Upper lobe of left lung (tissue), 6 donors: ENCODE measurements around the gene PCNX3. TPM values are rescaled to one million over a fixed set of nuclear protein-coding genes. Genes with fewer than 3 reads are reported as not detected.

Experiments used
- ATAC-seq, 2 donors: fragments of 200-7000 bp; cut with Tn5 transposase; one replicate each; pipeline ENCODE4 v1.9.1; 2022; ENCODE audit warnings: mild to moderate bottlenecking in 2 of 2, moderate library complexity in 2 of 2; ENCODE audit not compliant: low FRiP score in 2 of 2
- DNase-seq, 2 donors: peaks; one replicate each; pipeline ENCODE4 v3.0.0-alpha.2; 2019 to 2020
- H3K27ac ChIP-seq, 4 donors: fragments of 200-600 bp; sonication (generic); one replicate each; pipeline ENCODE4 v1.5.1; 2016 to 2019
- H3K27me3 ChIP-seq, 4 donors: fragments of 200-600 bp; sonication (generic); one replicate each; pipeline ENCODE4 v1.5.1; 2017 to 2019
- H3K36me3 ChIP-seq, 4 donors: fragments of 200-600 bp; sonication (generic); one replicate each; pipeline ENCODE4 v1.5.1; 2016 to 2019
- H3K4me1 ChIP-seq, 4 donors: fragments of 200-600 bp; sonication (generic); one replicate each; pipeline ENCODE4 v1.5.1; 2018 to 2019
- H3K4me3 ChIP-seq, 4 donors: fragments of 200-600 bp; sonication (generic); one replicate each; pipeline ENCODE4 v1.5.1; 2017 to 2019; ENCODE audit warnings: mild to moderate bottlenecking in 2 of 4, moderate library complexity in 1 of 4
- H3K9me3 ChIP-seq, 4 donors: fragments of 200-600 bp; sonication (generic); one replicate each; pipeline ENCODE4 v1.5.1; 2018 to 2019
- CTCF ChIP-seq, 6 experiments: fragments of 450-650 bp in 4 of 6; fragments of 200-600 bp in 2 of 6; sonication (generic) in 2 of 6; IDR thresholded peaks; one replicate each; pipeline ENCODE4 v1.5.1; 2016 to 2019; ENCODE audit warnings: antibody characterized with exemption in 6 of 6
- EP300 ChIP-seq, 4 donors: sonication (generic); formaldehyde crosslinking; IDR thresholded peaks; one replicate each; pipeline ENCODE4 v1.5.1; 2017; ENCODE audit warnings: antibody characterized with exemption in 4 of 4, control low read depth in 2 of 4
- POLR2A ChIP-seq, 4 donors: fragments of 450-650 bp; IDR thresholded peaks; one replicate each; pipeline ENCODE4 v1.5.1; 2016 to 2017; ENCODE audit warnings: antibody characterized with exemption in 4 of 4, mild to moderate bottlenecking in 2 of 4
- POLR2AphosphoS5 ChIP-seq, 2 donors: sonication (generic); formaldehyde crosslinking; IDR thresholded peaks; one replicate each; pipeline ENCODE4 v1.5.1; 2017; ENCODE audit warnings: antibody characterized with exemption in 2 of 2
- WGBS, 2 donors: methylation state at CpG; one replicate each; pipeline ENCODE4 v1.1.5; 2017 to 2018; 5-methylcytosine and 5-hydroxymethylcytosine counted together
- total RNA-seq, 6 donors: library from RNA; depleted of rRNA in 4 of 6; stranded (reverse); fragments of >200 nt in 4 of 6; gene quantifications; one replicate each; pipeline versions ENCODE4 v1.1.0 to v1.2.1, GENCODE V29; 2016 to 2021
- donor health status: DM: no; HTN: no; CAD: no; lungs with moderate emphysema.
- donor health status: DM: no; HTN: yes; CAD: no; lungs with severe emphysema.

The PCNX3 gene
- total RNA-seq = 10 to 100 TPM; 26.7 to 63.9 (median 43.9) TPM

- ATAC-seq = peak; percentile 89 to 95
- H3K4me3 ChIP-seq = peak within 1 kb of the TSS; percentile 94 to 100 (median 98)
- H3K27me3 ChIP-seq = no peaks in the 10 kb centered on the region
- H3K9me3 ChIP-seq = no peaks in the 10 kb centered on the region
- TF ChIP-seq EP300 (IDR thresholded peaks at IDR 0.05) (no peak), POLR2A (IDR thresholded peaks at IDR 0.05) (peak in 3 of 4 donors; percentile 25 to 75 (median 57)), CTCF (IDR thresholded peaks at IDR 0.05) (peak in 1 of 6 experiments; percentile 28), POLR2AphosphoS5 (IDR thresholded peaks at IDR 0.05) (peak; percentile 59 to 80)
- H3K36me3 ChIP-seq = peaks cover 21 to 43% (median 34%) of the 10 kb centered on the region in 4 donors
- peak within 1 kb of the TSS; percentile 94 to 96 (median 95) for H3K27ac ChIP-seq
- H3K4me1 ChIP-seq = peaks cover 37 to 59% (median 47%) of the 10 kb centered on the region in 4 donors
- DNase-seq = peak; percentile 95 to 100
- 0 to 1% methylated on average over 33 to 40 of the region's 55 CpGs for WGBS, 2 donors
Measured at GRCh38 chr11:65615229-65615949, at the start of gene PCNX3. TSS of gene PCNX3 (plus strand) at chr11:65615776. CDS start at chr11:65616312, 536 bp downstream.

- H3K36me3 ChIP-seq = peaks cover 0 to 6% (median 0%) of the 10 kb centered on the region in 4 donors
- WGBS, 2 donors = 6 to 7% methylated on average over 24 to 27 of the region's 28 CpGs
- H3K27ac ChIP-seq = peak overlapping the region; percentile 91 to 98 (median 94)
- TF ChIP-seq CTCF (IDR thresholded peaks at IDR 0.05) = no peak
- TF ChIP-seq POLR2A (IDR thresholded peaks at IDR 0.05) = peak in 2 of 4 donors; percentile 31 to 57
- DNase-seq (peak in 1 of 2 donors; percentile 87), ATAC-seq (peak; percentile 30 to 49)
- H3K4me1 ChIP-seq = peaks cover 46 to 76% (median 64%) of the 10 kb centered on the region in 4 donors
- no peaks in the 10 kb centered on the region for H3K27me3 ChIP-seq
- H3K9me3 ChIP-seq = no peaks in the 10 kb centered on the region
- peak overlapping the region; percentile 11 to 89 (median 82) for H3K4me3 ChIP-seq
Measured at GRCh38 chr11:65569164-65569972, 46.2 kb upstream of the PCNX3 start.

GRCh38 chr11:65569973-65570918 is 45.3 kb upstream of the PCNX3 start, which contains the start of gene ZNRD2:
TSS of gene ZNRD2 (plus strand) at chr11:65570477. CDS start at chr11:65570492, 15 bp downstream.
- TF ChIP-seq EP300 (IDR thresholded peaks at IDR 0.05) (peak in 2 of 4 donors; percentile 73 to 87), POLR2AphosphoS5 (IDR thresholded peaks at IDR 0.05) (peak; percentile 96 to 99), POLR2A (IDR thresholded peaks at IDR 0.05) (peak in 3 of 4 donors; percentile 44 to 86 (median 52)), CTCF (IDR thresholded peaks at IDR 0.05) (peak in 5 of 6 experiments; percentile 40 to 85 (median 71))

GRCh38 chr11:65571420-65571819 is 44.2 kb upstream of the PCNX3 start:
- ATAC-seq (no peak), DNase-seq (no peak)
- peak overlapping the region in 2 of 4 donors; percentile 77 to 87 for H3K4me3 ChIP-seq
- H3K9me3 ChIP-seq = no peaks in the 10 kb centered on the region
- H3K27ac ChIP-seq = peak overlapping the region in 3 of 4 donors; percentile 93 to 98 (median 94)
- peaks cover 0 to 6% (median 0%) of the 10 kb centered on the region in 4 donors for H3K36me3 ChIP-seq
- no peak for TF ChIP-seq POLR2AphosphoS5 (IDR thresholded peaks at IDR 0.05)
- no peak for TF ChIP-seq POLR2A (IDR thresholded peaks at IDR 0.05)
- peaks cover 54 to 76% (median 64%) of the 10 kb centered on the region in 4 donors for H3K4me1 ChIP-seq
- H3K27me3 ChIP-seq = no peaks in the 10 kb centered on the region
- 69 to 93% methylated on average over 5 of the region's 9 CpGs for WGBS, 2 donors

More at GRCh38 chr11:65569973-65570918, 45.3 kb upstream of the PCNX3 start, which contains the start of gene ZNRD2:
- peak within 1 kb of the TSS; percentile 92 to 98 (median 94) for H3K27ac ChIP-seq
- ATAC-seq (peak; percentile 91 to 96), DNase-seq (peak; percentile 98 to 99)
- no peaks in the 10 kb centered on the region for H3K9me3 ChIP-seq
- peaks cover 52 to 78% (median 67%) of the 10 kb centered on the region in 4 donors for H3K4me1 ChIP-seq
- WGBS, 2 donors = 0 to 2% methylated on average over 8 to 77 of the region's 89 CpGs
- H3K27me3 ChIP-seq = no peaks in the 10 kb centered on the region
- peak within 1 kb of the TSS; percentile 77 to 93 (median 88) for H3K4me3 ChIP-seq
- H3K36me3 ChIP-seq = peaks cover 0 to 6% (median 0%) of the 10 kb centered on the region in 4 donors
